Osteoblast (primary cell): ENCODE data around the gene AHCY. TPM values are rescaled to one million over a fixed set of nuclear protein-coding genes. Genes with fewer than 3 reads are reported as not detected.
A peak's percentile ranks its signal among the peaks of the same experiment; 100 is the strongest.

ENCODE experiments used
- DNase-seq: peaks from one replicate; pipeline ENCODE4 v3.0.0; 2011; ENCODE audit warnings: low spot score, mixed read lengths; ENCODE audit not compliant: insufficient read length; ENCODE audit errors: missing footprints
- H2AFZ ChIP-seq: 2 replicates; pipeline ENCODE4 v1.6.0; 2011; ENCODE audit warnings: mild to moderate bottlenecking, low read length
- H3K27ac ChIP-seq: 2 replicates; pipeline ENCODE4 v1.5.1; 2011; ENCODE audit warnings: mild to moderate bottlenecking, low read depth, low read length, moderate library complexity
- H3K27me3 ChIP-seq: 2 replicates; pipeline ENCODE4 v1.6.0; 2012; ENCODE audit warnings: mild to moderate bottlenecking, control low read depth, inconsistent platforms, low read length, moderate library complexity; ENCODE audit not compliant: insufficient read depth
- H3K36me3 ChIP-seq: 2 replicates; pipeline ENCODE4 v1.5.1; 2011; ENCODE audit warnings: mild to moderate bottlenecking, low read length, control low read depth, moderate library complexity; ENCODE audit not compliant: insufficient read depth
- H3K4me1 ChIP-seq: 2 replicates; pipeline ENCODE4 v1.5.1; 2011; ENCODE audit warnings: mild to moderate bottlenecking, low read length, control low read depth, moderate library complexity; ENCODE audit not compliant: insufficient read depth
- H3K4me2 ChIP-seq: 2 replicates; pipeline ENCODE4 v1.6.0; 2011; ENCODE audit warnings: mild to moderate bottlenecking, low read length; ENCODE audit not compliant: insufficient read depth
- H3K4me3 ChIP-seq: fragments of 200-600 bp; sonication (generic); 3 replicates; pipeline ENCODE4 v1.5.1; 2012; ENCODE audit warnings: mild to moderate bottlenecking, low read length, inconsistent platforms; ENCODE audit not compliant: insufficient read depth
- H3K79me2 ChIP-seq: 2 replicates; pipeline ENCODE4 v1.6.0; 2012; ENCODE audit warnings: mild to moderate bottlenecking, low read length, control low read depth, inconsistent platforms; ENCODE audit not compliant: insufficient read depth
- H3K9me3 ChIP-seq: 2 replicates; pipeline ENCODE4 v1.5.1; 2011; ENCODE audit warnings: low read depth, low read length, control low read depth
- H4K20me1 ChIP-seq: 2 replicates; pipeline ENCODE4 v1.6.0; 2012; ENCODE audit warnings: mild to moderate bottlenecking, low read length, control low read depth; ENCODE audit not compliant: insufficient read depth
- CTCF ChIP-seq: IDR thresholded peaks from 2 replicates; pipeline ENCODE4 v1.5.1; 2011; ENCODE audit warnings: mild to moderate bottlenecking, low read depth, low read length, moderate library complexity; ENCODE audit errors: extremely low read depth
- total RNA-seq: library from RNA; depleted of rRNA; stranded (reverse); fragments of >200 nt; gene quantifications from 2 replicates; pipeline ENCODE4 v1.2.3, GENCODE V29; 2012

The AHCY gene
- total RNA-seq, 1 donor: 87.6 TPM

- Histone ChIP-seq H3K4me2 (peak overlapping the region; percentile 82), H2AFZ (no peak overlapping the region), H3K4me1 (peaks cover 11% of the 10 kb centered on the region), H3K4me3 (no peak overlapping the region), H4K20me1 (peaks cover 2% of the 10 kb centered on the region), H3K27me3 (no peaks in the 10 kb centered on the region), H3K27ac (no peak overlapping the region), H3K9me3 (no peaks in the 10 kb centered on the region), H3K79me2 (no peaks in the 10 kb centered on the region), H3K36me3 (no peaks in the 10 kb centered on the region)
- no peak for TF ChIP-seq CTCF
- DNase-seq: no peak
Observed at GRCh38 chr20:34310481-34311117, 7.4 kb upstream of the AHCY start.

GRCh38 chr20:34309691-34310090, 6.5 kb upstream of the AHCY start:
- no peak for DNase-seq

GRCh38 chr20:34305333-34306230, 2.4 kb upstream of the AHCY start:
- Histone ChIP-seq H3K4me1 (peaks cover 13% of the 10 kb centered on the region), H3K27me3 (no peaks in the 10 kb centered on the region), H3K9me3 (no peaks in the 10 kb centered on the region), H3K4me2 (no peak overlapping the region), H4K20me1 (no peaks in the 10 kb centered on the region), H3K36me3 (no peaks in the 10 kb centered on the region), H2AFZ (peak overlapping the region; percentile 56), H3K27ac (no peak overlapping the region), H3K4me3 (no peak overlapping the region), H3K79me2 (peaks cover 22% of the 10 kb centered on the region)
- TF ChIP-seq CTCF: no peak
- no peak for DNase-seq

More at GRCh38 chr20:34309691-34310090, 6.5 kb upstream of the AHCY start:
- Histone ChIP-seq H2AFZ (no peak overlapping the region), H3K36me3 (no peaks in the 10 kb centered on the region), H3K9me3 (no peaks in the 10 kb centered on the region), H3K4me2 (no peak overlapping the region), H3K27me3 (no peaks in the 10 kb centered on the region), H4K20me1 (peaks cover 2% of the 10 kb centered on the region), H3K27ac (no peak overlapping the region), H3K4me3 (no peak overlapping the region), H3K79me2 (no peaks in the 10 kb centered on the region), H3K4me1 (peaks cover 11% of the 10 kb centered on the region)
- no peak for TF ChIP-seq CTCF

- Histone ChIP-seq H3K4me2 (peak overlapping the region; percentile 96), H3K36me3 (no peaks in the 10 kb centered on the region), H3K27me3 (no peaks in the 10 kb centered on the region), H3K27ac (peak overlapping the region; percentile 94), H3K9me3 (no peaks in the 10 kb centered on the region), H4K20me1 (peaks cover 4% of the 10 kb centered on the region), H3K4me1 (peaks cover 13% of the 10 kb centered on the region), H2AFZ (peak overlapping the region; percentile 91), H3K4me3 (peak overlapping the region; percentile 97), H3K79me2 (peaks cover 44% of the 10 kb centered on the region)
- peak; percentile 16 for TF ChIP-seq CTCF
- DNase-seq: no peak
Observed at GRCh38 chr20:34302312-34302722, 838 bp downstream of the AHCY start.
